Muscle layer of colon (tissue), 2 donors: Measurements from ENCODE around the gene NKX2-2.

ENCODE experiments used
- H3K27ac ChIP-seq: one replicate; pipeline ENCODE4 v1.7.0; 2013; ENCODE audit warnings: low read depth, mild to moderate bottlenecking, low read length, moderate library complexity
- H3K27me3 ChIP-seq, 2 donors: one replicate each; pipeline ENCODE4 v1.7.0; 2013; ENCODE audit warnings: low read length in 2 of 2, mild to moderate bottlenecking in 2 of 2; ENCODE audit not compliant: insufficient read depth in 2 of 2, control insufficient read depth in 1 of 2
- H3K36me3 ChIP-seq: one replicate; pipeline ENCODE4 v1.7.0; 2013; ENCODE audit warnings: mild to moderate bottlenecking, low read length; ENCODE audit not compliant: insufficient read depth
- H3K4me1 ChIP-seq: one replicate; pipeline ENCODE4 v1.7.0; 2013; ENCODE audit warnings: mild to moderate bottlenecking, low read length; ENCODE audit not compliant: insufficient read depth
- H3K4me3 ChIP-seq, 2 donors: one replicate each; pipeline ENCODE4 v1.7.0; 2013; ENCODE audit warnings: low read length in 2 of 2, low read depth in 1 of 2, mild to moderate bottlenecking in 1 of 2, moderate library complexity in 1 of 2
- H3K9ac ChIP-seq: one replicate; pipeline ENCODE4 v1.7.0; 2013; ENCODE audit warnings: low read length
- H3K9me3 ChIP-seq: one replicate; pipeline ENCODE4 v1.7.0; 2013; ENCODE audit warnings: mild to moderate bottlenecking, low read length
- donor health status: abdominal sarcoma.
- donor health status: Adenocarcinoma of cecum.

Gene NKX2-2

DNA sequence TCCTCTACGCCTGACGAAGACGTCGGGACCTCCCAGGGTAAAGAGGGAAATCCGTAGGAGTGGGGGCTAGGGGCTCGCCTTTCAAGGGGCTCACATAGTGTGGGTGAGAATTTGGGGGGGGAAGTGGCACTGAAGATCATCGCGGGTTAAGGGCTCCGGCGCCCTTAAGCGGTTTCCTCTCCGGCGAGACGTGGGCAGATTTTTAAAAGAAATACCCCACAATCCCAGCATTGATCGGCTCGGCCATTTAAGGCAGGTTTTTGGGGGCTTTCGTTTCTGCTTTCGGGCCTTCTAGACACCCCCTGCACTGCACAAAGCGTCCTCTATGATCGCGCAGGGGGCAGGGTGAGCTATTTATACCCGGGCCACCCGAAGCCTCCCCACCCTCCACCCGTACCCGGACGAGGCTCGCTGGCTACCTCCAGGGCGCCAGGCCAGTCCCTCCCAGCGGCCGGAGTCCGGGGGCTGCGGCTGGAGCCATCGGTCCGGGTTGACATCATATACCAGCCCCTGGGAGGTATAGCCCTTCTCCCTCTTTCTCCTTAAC lies 1.2 kb downstream of the NKX2-2 start:
- Histone ChIP-seq H3K27me3 (peaks cover 60 to 89% of the 10 kb centered on the region in 2 donors), H3K9ac (no peak overlapping the region), H3K4me1 (peaks cover 37% of the 10 kb centered on the region), H3K27ac (no peak overlapping the region), H3K4me3 (peak overlapping the region in 1 of 2 donors; percentile 18), H3K36me3 (no peaks in the 10 kb centered on the region), H3K9me3 (no peaks in the 10 kb centered on the region)

DNA sequence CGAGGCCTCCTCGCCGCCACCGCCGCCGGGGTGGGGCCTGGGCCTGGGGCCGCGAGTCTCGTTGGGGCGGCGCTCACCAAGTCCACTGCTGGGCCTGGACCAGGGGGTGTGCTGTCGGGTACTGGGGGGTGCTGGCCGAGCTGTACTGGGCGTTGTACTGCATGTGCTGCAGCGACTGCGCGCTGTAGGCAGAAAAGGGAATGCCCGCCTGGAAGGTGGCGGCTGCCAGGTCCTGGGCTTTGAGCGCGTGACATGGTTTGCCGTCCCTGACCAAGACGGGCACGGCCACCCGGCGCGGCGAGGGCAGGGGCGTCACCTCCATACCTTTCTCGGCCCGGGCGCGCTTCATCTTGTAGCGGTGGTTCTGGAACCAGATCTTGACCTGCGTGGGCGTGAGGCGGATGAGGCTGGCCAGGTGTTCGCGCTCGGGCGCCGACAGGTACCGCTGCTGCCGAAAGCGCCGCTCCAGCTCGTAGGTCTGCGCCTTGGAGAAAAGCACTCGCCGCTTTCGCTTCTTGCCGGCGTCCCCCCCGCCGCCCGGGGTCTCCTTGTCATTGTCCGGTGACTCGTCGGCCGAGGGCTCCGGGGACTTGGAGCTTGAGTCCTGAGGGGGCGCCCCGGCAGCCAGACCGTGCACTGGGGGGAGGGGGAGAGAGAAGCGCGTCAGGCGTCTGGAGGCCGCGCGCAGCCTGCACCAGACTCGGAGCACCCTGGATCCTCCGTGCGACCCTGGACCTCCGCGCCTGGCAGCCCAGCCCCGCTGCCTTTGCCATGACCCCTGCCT lies 1.8 kb downstream of the NKX2-2 start:
- H3K9me3 ChIP-seq: no peaks in the 10 kb centered on the region
- peaks cover 62 to 89% of the 10 kb centered on the region in 2 donors for H3K27me3 ChIP-seq
- peaks cover 37% of the 10 kb centered on the region for H3K4me1 ChIP-seq
- H3K4me3 ChIP-seq: peak overlapping the region; percentile 18 to 20
- no peak overlapping the region for H3K27ac ChIP-seq
- H3K9ac ChIP-seq: no peak overlapping the region
- H3K36me3 ChIP-seq: no peaks in the 10 kb centered on the region

GRCh38 chr20:21511485-21511849 lies 2.4 kb downstream of the NKX2-2 start:
- H3K9ac ChIP-seq: no peak overlapping the region
- H3K27me3 ChIP-seq: peaks cover 62 to 89% of the 10 kb centered on the region in 2 donors
- no peaks in the 10 kb centered on the region for H3K9me3 ChIP-seq
- H3K4me3 ChIP-seq: no peak overlapping the region
- peaks cover 37% of the 10 kb centered on the region for H3K4me1 ChIP-seq
- no peak overlapping the region for H3K27ac ChIP-seq
- no peaks in the 10 kb centered on the region for H3K36me3 ChIP-seq

DNA sequence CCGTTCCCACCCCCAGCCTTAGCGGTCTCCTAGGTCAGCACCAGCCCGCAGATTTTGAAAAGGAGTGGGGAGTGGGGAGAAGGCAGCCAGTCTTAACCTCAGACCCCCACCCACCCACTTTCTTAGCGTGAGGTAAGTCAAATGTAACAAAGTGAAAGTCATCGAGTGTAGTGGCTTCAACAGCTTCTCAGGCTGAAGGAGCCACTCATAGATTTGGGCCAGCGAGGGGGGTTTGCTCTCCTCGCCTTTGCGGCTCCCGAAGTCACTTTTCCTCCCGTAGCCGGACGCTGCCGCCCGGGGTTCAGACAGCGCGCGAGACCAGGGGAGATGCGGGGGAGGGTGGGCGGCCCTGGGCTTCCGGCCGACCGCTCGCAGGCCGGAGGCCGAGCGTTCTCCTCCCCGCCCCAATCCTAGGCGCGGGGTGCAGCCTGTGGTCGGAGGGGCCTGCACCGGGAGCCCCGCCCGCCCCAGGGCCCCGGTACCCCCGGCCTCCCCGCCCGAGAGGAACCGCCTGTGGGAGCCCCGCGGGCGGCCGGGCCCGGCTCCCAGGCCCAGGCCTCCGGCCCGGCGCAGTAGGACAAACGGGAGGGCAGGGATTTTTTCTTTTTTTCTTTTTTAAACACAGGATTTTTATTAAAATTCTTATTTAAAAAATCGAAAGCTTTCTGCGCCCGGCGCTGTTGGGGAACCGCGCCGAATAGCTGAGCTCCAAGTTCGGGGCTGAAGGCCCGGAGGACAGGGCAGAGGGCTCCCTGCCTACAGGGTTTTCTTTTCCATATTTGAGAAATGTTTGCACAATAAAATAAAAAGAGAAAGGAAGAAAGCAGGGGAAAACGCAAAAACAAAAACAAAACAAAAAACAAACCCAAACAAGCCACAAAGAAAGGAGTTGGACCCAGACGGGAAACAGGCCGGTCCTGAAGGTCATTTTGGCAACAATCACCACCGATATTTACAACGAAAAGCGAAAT lies 3.2 kb downstream of the NKX2-2 start:
- Histone ChIP-seq H3K9me3 (no peaks in the 10 kb centered on the region), H3K4me3 (peak overlapping the region; percentile 26 to 43), H3K4me1 (peaks cover 35% of the 10 kb centered on the region), H3K27me3 (peaks cover 61 to 89% of the 10 kb centered on the region in 2 donors), H3K27ac (no peak overlapping the region), H3K9ac (no peak overlapping the region), H3K36me3 (no peaks in the 10 kb centered on the region)

DNA sequence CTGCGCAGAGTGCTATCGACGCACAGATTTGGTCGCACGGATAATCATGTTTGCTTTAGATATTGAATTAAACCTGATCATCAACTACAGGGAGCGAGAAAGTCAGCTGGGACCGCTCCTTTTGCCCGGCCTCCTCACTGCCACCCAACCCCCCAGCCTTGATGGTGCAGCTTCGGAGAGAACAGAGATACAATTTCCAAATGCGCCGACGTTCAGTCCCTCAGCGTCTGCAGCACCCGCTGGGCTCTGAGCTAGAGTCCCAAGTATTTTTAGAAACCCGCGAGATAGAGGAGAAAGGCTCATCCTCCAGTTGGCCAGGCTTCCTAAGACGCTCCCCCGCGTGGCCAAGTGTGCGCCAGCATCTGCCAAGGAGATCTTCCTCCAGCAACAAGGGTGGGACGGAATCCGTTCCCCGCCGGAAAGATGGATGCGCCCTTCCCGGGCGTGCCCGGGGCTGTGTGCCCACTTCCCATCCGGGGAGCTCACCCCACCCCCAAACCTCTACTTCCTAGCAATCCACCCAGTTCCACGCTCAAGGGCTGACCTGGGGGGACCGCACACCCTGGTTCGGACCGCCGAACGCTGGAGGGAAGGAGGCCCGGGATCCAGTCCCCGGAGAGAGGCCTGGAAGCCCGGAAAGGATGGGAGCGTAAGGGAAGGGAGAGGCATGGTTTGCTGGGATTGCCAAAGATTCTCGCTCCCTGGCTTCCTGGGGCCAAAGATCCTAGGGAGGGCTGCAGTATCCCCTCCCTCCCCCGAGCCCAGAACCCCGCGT lies 4.1 kb downstream of the NKX2-2 start:
- Histone ChIP-seq H3K4me1 (peaks cover 42% of the 10 kb centered on the region), H3K4me3 (peak overlapping the region; percentile 26 to 43), H3K9ac (no peak overlapping the region), H3K36me3 (no peaks in the 10 kb centered on the region), H3K27me3 (peaks cover 64 to 93% of the 10 kb centered on the region in 2 donors), H3K27ac (no peak overlapping the region), H3K9me3 (no peaks in the 10 kb centered on the region)

- Histone ChIP-seq H3K4me3 (no peak overlapping the region), H3K9ac (no peak overlapping the region), H3K9me3 (no peaks in the 10 kb centered on the region), H3K27ac (no peak overlapping the region), H3K27me3 (peaks cover 63 to 94% of the 10 kb centered on the region in 2 donors), H3K4me1 (peaks cover 37% of the 10 kb centered on the region), H3K36me3 (no peaks in the 10 kb centered on the region)
Observed at GRCh38 chr20:21509079-21509596, 4.7 kb downstream of the NKX2-2 start.

DNA sequence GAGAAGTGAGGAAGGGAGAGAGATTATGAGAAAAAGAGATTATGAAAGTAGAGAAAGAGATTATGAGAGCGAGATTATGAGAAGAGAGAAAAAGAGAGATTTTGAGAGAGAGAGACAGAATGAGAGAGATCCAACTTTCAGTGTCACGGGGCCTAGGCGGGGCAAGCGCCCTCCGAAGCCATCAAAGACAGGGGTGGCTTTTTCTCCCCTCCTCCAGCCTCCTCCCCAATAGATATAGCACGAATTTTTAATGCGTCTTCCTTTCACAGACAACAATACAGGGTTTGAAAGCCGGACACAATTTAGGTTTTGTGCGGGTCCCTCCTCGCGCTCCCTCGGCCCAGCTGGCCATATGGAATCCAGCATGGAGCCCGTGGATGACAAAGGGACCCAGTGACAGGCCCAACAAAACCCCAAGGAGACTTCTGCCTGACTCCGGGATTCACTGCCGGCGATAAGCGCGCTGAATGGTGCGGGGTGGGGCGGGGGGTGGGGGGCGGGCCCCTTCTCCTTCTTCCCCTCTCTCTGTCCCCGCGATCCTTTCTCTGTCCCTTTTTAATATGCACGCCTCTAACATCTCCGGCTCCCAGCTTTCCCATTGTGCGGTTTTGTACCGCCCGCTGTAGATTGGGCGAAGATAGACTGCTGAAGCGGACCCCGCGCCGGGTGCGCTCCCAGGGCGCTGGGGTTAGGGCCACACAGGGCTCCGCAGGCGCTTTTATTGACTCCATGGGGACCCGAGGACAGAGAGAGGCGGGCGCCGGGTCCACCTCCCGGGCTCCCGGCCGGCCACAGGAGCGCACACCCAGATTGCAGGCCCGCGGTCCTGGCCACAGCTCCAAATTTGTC lies 5.4 kb downstream of the NKX2-2 start:
- H3K4me3 ChIP-seq: no peak overlapping the region
- H3K4me1 ChIP-seq: peaks cover 34% of the 10 kb centered on the region
- no peak overlapping the region for H3K9ac ChIP-seq
- no peak overlapping the region for H3K27ac ChIP-seq
- H3K36me3 ChIP-seq: no peaks in the 10 kb centered on the region
- H3K9me3 ChIP-seq: no peaks in the 10 kb centered on the region
- peaks cover 60 to 90% of the 10 kb centered on the region in 2 donors for H3K27me3 ChIP-seq

DNA sequence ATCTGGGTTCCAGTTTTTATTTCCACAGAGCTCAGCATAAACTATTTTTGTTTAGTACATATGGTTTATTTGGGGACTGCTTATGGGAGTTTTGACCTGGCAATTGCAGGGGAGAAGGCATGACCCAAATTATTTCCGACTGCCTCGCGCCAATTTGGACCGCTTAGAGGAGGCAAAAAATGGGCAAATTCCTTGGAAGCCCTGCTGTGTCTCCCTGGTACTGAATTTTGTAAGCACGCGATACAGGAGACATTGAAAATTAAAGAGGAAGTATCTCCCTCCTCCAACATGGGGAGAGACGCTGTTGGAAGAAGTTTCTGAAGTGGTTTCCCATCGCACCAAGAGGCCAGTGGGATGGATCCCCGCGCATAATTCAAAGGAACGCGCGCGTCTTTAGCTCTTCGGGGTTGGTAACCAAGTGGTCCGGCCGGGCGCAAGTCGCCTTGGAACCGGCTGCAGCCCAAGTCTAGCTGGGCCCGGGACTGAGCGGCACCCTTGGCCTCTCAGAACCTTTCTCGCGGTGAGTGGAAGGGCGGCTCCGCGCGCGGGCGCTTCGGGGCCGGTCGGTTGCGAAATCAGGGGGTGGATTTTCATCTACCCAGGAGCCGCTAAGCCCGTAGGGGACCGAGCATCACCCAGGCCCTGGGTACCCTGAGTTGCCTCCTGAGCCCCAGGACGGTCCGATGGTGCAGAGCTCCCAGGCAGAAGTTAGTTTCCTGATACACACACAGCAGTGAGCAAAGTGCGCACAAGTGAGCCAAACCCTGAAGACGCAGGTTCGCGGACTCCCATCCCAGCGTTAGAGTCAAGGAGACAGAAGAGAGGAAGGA lies 6.2 kb downstream of the NKX2-2 start:
- H3K4me3 ChIP-seq: no peak overlapping the region
- H3K4me1 ChIP-seq: peaks cover 26% of the 10 kb centered on the region
- no peaks in the 10 kb centered on the region for H3K9me3 ChIP-seq
- H3K27ac ChIP-seq: no peak overlapping the region
- H3K36me3 ChIP-seq: no peaks in the 10 kb centered on the region
- H3K9ac ChIP-seq: no peak overlapping the region
- peaks cover 52 to 82% of the 10 kb centered on the region in 2 donors for H3K27me3 ChIP-seq

GRCh38 chr20:21505810-21506530 lies 7.9 kb downstream of the NKX2-2 start:
- Histone ChIP-seq H3K4me1 (peaks cover 23% of the 10 kb centered on the region), H3K9ac (no peak overlapping the region), H3K27ac (no peak overlapping the region), H3K36me3 (no peaks in the 10 kb centered on the region), H3K9me3 (no peaks in the 10 kb centered on the region), H3K27me3 (peaks cover 48 to 72% of the 10 kb centered on the region in 2 donors), H3K4me3 (peak overlapping the region in 1 of 2 donors; percentile 14)
